GM21390 (cell line): Measurements from ENCODE around the gene SNX9.

Experiments
- ATAC-seq: cut with Tn5 transposase; IDR thresholded peaks from one replicate; pipeline ENCODE4 v1.9.1; 2021; ENCODE audit not compliant: unreplicated experiment

The SNX9 gene

GRCh38 chr6:157987788-157988699 lies 165.0 kb downstream of the SNX9 start:
- ATAC-seq = no peak

DNA sequence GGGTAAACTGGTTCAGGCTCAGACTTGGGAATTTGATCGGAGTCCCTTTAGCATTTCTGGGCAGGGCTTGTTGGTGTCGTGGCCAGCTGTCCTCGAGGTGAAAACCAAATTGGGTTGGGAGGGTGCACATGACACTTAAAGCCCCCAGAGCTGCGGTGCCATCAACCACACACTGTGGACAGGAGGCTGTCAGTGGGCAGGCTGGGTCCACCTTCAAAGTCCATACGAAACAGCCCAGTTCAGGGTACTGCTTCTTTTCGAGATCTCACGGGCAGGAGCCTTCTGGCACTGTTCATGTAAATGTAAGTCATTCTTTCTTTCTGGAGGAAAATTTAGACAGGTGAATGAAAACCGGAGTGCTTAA lies 165.6 kb downstream of the SNX9 start:
- no peak for ATAC-seq

DNA sequence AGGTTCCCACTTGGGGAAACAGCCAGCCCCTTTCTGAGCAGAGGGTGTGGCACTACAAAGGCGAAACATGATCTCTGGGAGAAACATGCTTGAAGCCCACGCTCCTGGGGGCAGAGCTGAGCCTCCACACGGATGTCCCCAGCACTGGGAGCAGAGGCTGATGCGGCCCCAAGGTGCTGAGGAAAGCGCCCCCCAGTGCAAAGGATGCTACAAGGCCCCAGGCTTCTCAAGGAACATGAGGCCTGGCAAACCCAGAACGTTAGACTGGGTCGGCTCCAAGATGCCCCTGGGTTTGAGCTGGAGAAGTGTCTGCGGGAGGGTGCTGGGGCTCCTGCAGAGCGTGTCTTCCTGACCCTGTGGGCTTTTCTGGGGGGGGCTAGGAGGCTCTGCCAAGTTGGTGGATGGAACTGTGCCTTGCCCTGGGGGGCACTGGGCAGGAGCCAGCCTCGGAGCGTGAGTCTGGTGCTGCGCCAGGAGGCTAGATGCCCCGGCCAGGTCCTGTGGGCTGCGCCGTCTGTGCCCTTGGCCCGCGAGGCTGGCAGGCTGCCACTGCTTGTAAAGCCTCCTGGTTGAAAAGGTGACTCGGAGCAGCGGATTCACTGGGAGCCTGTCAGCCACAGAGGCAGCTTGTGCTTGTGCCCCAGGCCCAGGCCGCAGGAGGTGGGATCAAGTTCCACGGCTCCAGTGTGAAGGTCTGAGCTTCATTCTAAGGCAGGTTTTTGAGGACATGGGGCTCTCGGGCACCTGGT lies 166.7 kb downstream of the SNX9 start:
- no peak for ATAC-seq

- no peak for ATAC-seq
Observed at GRCh38 chr6:157990321-157991066, 167.4 kb downstream of the SNX9 start.

DNA sequence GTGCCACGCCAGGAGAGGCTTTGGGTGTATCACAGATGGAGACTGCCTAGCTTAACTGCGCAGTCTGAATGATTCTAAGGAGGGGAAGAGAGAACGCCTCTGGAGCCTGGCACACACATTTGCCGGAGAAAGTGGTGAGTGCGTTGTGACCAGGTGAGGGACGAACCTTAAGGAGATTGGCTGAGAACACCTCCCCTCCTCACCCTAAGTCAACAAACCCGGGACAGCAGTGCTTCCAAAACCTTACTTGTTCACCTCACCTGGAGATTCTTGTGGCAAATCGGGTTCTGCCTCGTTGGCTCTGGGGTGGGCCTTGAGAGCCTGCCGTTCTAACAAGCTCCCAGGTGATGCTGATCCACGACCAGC lies 168.0 kb downstream of the SNX9 start:
- no peak for ATAC-seq

GRCh38 chr6:157993076-157993475 lies 170.0 kb downstream of the SNX9 start:
- ATAC-seq = no peak

DNA sequence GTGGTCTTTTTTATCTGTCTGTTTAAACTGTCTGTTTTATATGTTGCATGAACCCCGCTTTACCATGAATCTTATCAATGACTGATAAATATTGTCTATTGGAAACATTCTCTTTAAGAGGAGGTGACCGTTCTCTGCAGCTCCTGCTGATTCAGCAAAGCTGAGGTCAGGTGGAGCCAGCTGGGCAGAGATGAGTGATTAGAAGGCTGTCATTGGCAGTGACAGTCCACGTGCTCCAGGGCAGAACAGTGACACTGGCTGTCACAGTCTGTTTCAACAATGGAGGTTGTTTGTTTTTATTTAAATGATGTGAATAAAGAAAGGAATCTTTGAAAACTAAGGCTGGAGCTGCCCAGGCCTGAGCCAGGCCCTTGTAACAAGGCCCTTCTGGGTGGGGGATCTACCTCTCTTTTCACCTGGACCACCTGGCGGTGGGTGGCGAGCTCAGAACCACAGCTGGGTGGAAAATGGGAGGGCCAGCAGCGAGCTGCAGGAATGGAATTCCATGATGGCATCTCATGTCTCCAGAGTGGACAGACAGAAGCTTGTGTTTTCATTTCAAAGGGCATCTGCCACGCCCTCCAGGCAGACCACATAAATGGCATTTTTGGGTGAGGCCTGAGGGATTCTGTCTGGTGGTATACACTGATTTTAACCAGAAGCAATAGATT lies 171.2 kb downstream of the SNX9 start:
- no peak for ATAC-seq
